Measurements from ENCODE around the gene MGAT3. TPM values are rescaled to one million over a fixed set of nuclear protein-coding genes. Genes with fewer than 3 reads are reported as not detected.

The MGAT3 gene
- total RNA-seq, 2 experiments from 2014 or later: 0.17 TPM; not detected in 1

- no peak overlapping the region for H3K27ac ChIP-seq (ENCODE audit: low read depth in 1 of 2, low read length in 2 of 2)
- H3K4me3 Mint-ChIP-seq: no peak overlapping the region
- intact Hi-C loops (cut with DNase I, micrococcal nuclease): no loop called here
- no peaks in the 10 kb centered on the region for H3K36me3 ChIP-seq (ENCODE audit: insufficient read depth, low read length)
- peaks cover 12% of the 10 kb centered on the region for H3K27me3 Mint-ChIP-seq
- DNase-seq: no peak
- H3K27me3 ChIP-seq (ENCODE audit: control insufficient read depth in 1 of 2, insufficient read depth in 2 of 2, low read length in 2 of 2): peaks cover 0 to 3% of the 10 kb centered on the region in 2 experiments
- peaks cover 18% of the 10 kb centered on the region for H3K4me1 Mint-ChIP-seq (ENCODE audit: low read depth)
- no peak overlapping the region for H3K27ac Mint-ChIP-seq
- H3K9me3 Mint-ChIP-seq: no peaks in the 10 kb centered on the region
- ChIA-PET POLR2A (no interaction called here), CTCF (no interaction called here)
- no peaks in the 10 kb centered on the region for H3K36me3 Mint-ChIP-seq (ENCODE audit: low read depth)
- no peak for ATAC-seq (ENCODE audit: poor library complexity)
- H3K4me3 ChIP-seq (ENCODE audit: low read length): no peak overlapping the region
- H3K4me1 ChIP-seq (ENCODE audit: insufficient read depth, low read length): peaks cover 24% of the 10 kb centered on the region
- TF ChIP-seq CTCF (IDR thresholded peaks at IDR 0.05): no peak
- no peaks in the 10 kb centered on the region for H3K9me3 ChIP-seq (ENCODE audit: control insufficient read depth in 1 of 2, insufficient read depth in 1 of 2, low read length in 2 of 2)
These were observed 13.4 kb upstream of the MGAT3 start for GRCh38 chr22:39443398-39443797.

- H3K4me1 ChIP-seq (ENCODE audit: insufficient read depth, low read length): peaks cover 22% of the 10 kb centered on the region
- TF ChIP-seq CTCF (IDR thresholded peaks at IDR 0.05): no peak
- no peaks in the 10 kb centered on the region for H3K36me3 ChIP-seq (ENCODE audit: insufficient read depth, low read length)
- H3K27me3 ChIP-seq (ENCODE audit: control insufficient read depth in 1 of 2, insufficient read depth in 2 of 2, low read length in 2 of 2): no peaks in the 10 kb centered on the region
- peaks cover 16% of the 10 kb centered on the region for H3K4me1 Mint-ChIP-seq (ENCODE audit: low read depth)
- H3K4me3 ChIP-seq (ENCODE audit: low read length): no peak overlapping the region
- CTCF ChIA-PET: no interaction called here
- peaks cover 7% of the 10 kb centered on the region for H3K27me3 Mint-ChIP-seq
- ATAC-seq (ENCODE audit: poor library complexity) (no peak), DNase-seq (no peak)
- no peak overlapping the region for H3K27ac ChIP-seq (ENCODE audit: low read depth in 1 of 2, low read length in 2 of 2)
- H3K9me3 ChIP-seq (ENCODE audit: control insufficient read depth in 1 of 2, insufficient read depth in 1 of 2, low read length in 2 of 2): no peaks in the 10 kb centered on the region
- H3K9me3 Mint-ChIP-seq: no peaks in the 10 kb centered on the region
- H3K36me3 Mint-ChIP-seq (ENCODE audit: low read depth): no peaks in the 10 kb centered on the region
- H3K27ac Mint-ChIP-seq: no peak overlapping the region
- intact Hi-C loops (cut with DNase I, micrococcal nuclease): no loop called here
- POLR2A ChIA-PET: no interaction called here
- no peak overlapping the region for H3K4me3 Mint-ChIP-seq
These were observed 12.5 kb upstream of the MGAT3 start for GRCh38 chr22:39444247-39444800.

- H3K27me3 ChIP-seq (ENCODE audit: control insufficient read depth in 1 of 2, insufficient read depth in 2 of 2, low read length in 2 of 2): no peaks in the 10 kb centered on the region
- TF ChIP-seq CTCF (IDR thresholded peaks at IDR 0.05): no peak
- H3K4me3 ChIP-seq (ENCODE audit: low read length): no peak overlapping the region
- no peaks in the 10 kb centered on the region for H3K9me3 ChIP-seq (ENCODE audit: control insufficient read depth in 1 of 2, insufficient read depth in 1 of 2, low read length in 2 of 2)
- ATAC-seq (ENCODE audit: poor library complexity) (no peak), DNase-seq (no peak)
- intact Hi-C loops (cut with DNase I, micrococcal nuclease): no loop called here
- Mint-ChIP-seq H3K36me3 (ENCODE audit: low read depth) (no peaks in the 10 kb centered on the region), H3K9me3 (no peaks in the 10 kb centered on the region), H3K4me3 (no peak overlapping the region), H3K4me1 (ENCODE audit: low read depth) (peaks cover 22% of the 10 kb centered on the region), H3K27ac (no peak overlapping the region), H3K27me3 (peaks cover 5% of the 10 kb centered on the region)
- H3K36me3 ChIP-seq (ENCODE audit: insufficient read depth, low read length): no peaks in the 10 kb centered on the region
- POLR2A ChIA-PET: interaction anchor here (2.2 kb wide), 1 partner anchor 126 kb away, joined by 8 read pairs; the partner anchor contains the start of gene RPL3
- H3K27ac ChIP-seq (ENCODE audit: low read depth in 1 of 2, low read length in 2 of 2): no peak overlapping the region
- CTCF ChIA-PET: no interaction called here
- peaks cover 29% of the 10 kb centered on the region for H3K4me1 ChIP-seq (ENCODE audit: insufficient read depth, low read length)
These were observed 11.8 kb upstream of the MGAT3 start for GRCh38 chr22:39444937-39445465.
